ENCODE data around the gene ABTB2.

Gene ABTB2

GRCh38 chr11:34232807-34233206 is 125.0 kb downstream of the ABTB2 start:
- no peak for DNase-seq (ENCODE audit: low read depth)
- H3K4me3 ChIP-seq (ENCODE audit: low read length) = no peak overlapping the region
- no peak for TF ChIP-seq CTCF (conservative IDR thresholded peaks at IDR 0.05; ENCODE audit: low read depth, low read length)

GRCh38 chr11:34226210-34226609 is 131.6 kb downstream of the ABTB2 start:
- H3K4me3 ChIP-seq (ENCODE audit: low read length) = no peak overlapping the region
- no peak for TF ChIP-seq CTCF (conservative IDR thresholded peaks at IDR 0.05; ENCODE audit: low read depth, low read length)
- no peak for DNase-seq (ENCODE audit: low read depth)

- TF ChIP-seq CTCF (conservative IDR thresholded peaks at IDR 0.05; ENCODE audit: low read depth, low read length) = no peak
- no peak overlapping the region for H3K4me3 ChIP-seq (ENCODE audit: low read length)
- DNase-seq (ENCODE audit: low read depth) = no peak
These were observed 132.7 kb downstream of the ABTB2 start for GRCh38 chr11:34225091-34225490.

- no peak overlapping the region for H3K4me3 ChIP-seq (ENCODE audit: low read length)
- no peak for TF ChIP-seq CTCF (conservative IDR thresholded peaks at IDR 0.05; ENCODE audit: low read depth, low read length)
- no peak for DNase-seq (ENCODE audit: low read depth)
These were observed 133.3 kb downstream of the ABTB2 start for GRCh38 chr11:34224434-34224966.

GRCh38 chr11:34223907-34224306 is 133.9 kb downstream of the ABTB2 start:
- TF ChIP-seq CTCF (conservative IDR thresholded peaks at IDR 0.05; ENCODE audit: low read depth, low read length) = no peak
- no peak for DNase-seq (ENCODE audit: low read depth)
- no peak overlapping the region for H3K4me3 ChIP-seq (ENCODE audit: low read length)

GRCh38 chr11:34223021-34223813 is 134.6 kb downstream of the ABTB2 start:
- no peak overlapping the region for H3K4me3 ChIP-seq (ENCODE audit: low read length)
- TF ChIP-seq CTCF (conservative IDR thresholded peaks at IDR 0.05; ENCODE audit: low read depth, low read length) = no peak
- no peak for DNase-seq (ENCODE audit: low read depth)

GRCh38 chr11:34222030-34222429 is 135.8 kb downstream of the ABTB2 start:
- TF ChIP-seq CTCF (conservative IDR thresholded peaks at IDR 0.05; ENCODE audit: low read depth, low read length) = no peak
- H3K4me3 ChIP-seq (ENCODE audit: low read length) = no peak overlapping the region
- no peak for DNase-seq (ENCODE audit: low read depth)
